Type B pancreatic cell (in vitro differentiated cells): ENCODE measurements around the gene SRRD. TPM values are rescaled to one million over a fixed set of nuclear protein-coding genes. Genes with fewer than 3 reads are reported as not detected.

Experiments
- DNase-seq: peaks from one replicate; pipeline ENCODE4 v3.0.0; 2021; ENCODE audit warnings: mixed read lengths; ENCODE audit not compliant: unreplicated experiment; ENCODE audit errors: extremely low spot score
- H3K27ac Mint-ChIP-seq: 2 replicates; pipeline ENCODE4 v1.8.0; 2021; ENCODE audit warnings: mild to moderate bottlenecking, mixed read lengths
- H3K27me3 Mint-ChIP-seq: 2 replicates; pipeline ENCODE4 v1.8.0; 2021; ENCODE audit warnings: mixed read lengths
- H3K36me3 Mint-ChIP-seq: 2 replicates; pipeline ENCODE4 v1.8.0; 2021; ENCODE audit warnings: mixed read lengths
- H3K4me1 Mint-ChIP-seq: one replicate; pipeline ENCODE4 v1.8.0; 2021; ENCODE audit warnings: mixed read lengths; ENCODE audit not compliant: unreplicated experiment
- H3K4me3 Mint-ChIP-seq: 2 replicates; pipeline ENCODE4 v1.8.0; 2021; ENCODE audit warnings: mild to moderate bottlenecking, mixed read lengths
- H3K9me3 Mint-ChIP-seq: 2 replicates; pipeline ENCODE4 v1.8.0; 2021; ENCODE audit warnings: mixed read lengths
- total RNA-seq: library from RNA; stranded (reverse); gene quantifications from 2 replicates; pipeline ENCODE4 v1.2.1, GENCODE V29; 2021; ENCODE audit warnings: low replicate concordance
- TF ChIP-seq, protein P1 (sequence below): fragments of 200-600 bp; sonication (generic); conservative IDR thresholded peaks from 2 replicates; pipeline ENCODE4 v1.5.0; 2021; ENCODE audit warnings: antibody characterized with exemption, mild to moderate bottlenecking

Gene SRRD
- total RNA-seq, 1 donor from 2014 or later, result 27.7 TPM

DNA sequence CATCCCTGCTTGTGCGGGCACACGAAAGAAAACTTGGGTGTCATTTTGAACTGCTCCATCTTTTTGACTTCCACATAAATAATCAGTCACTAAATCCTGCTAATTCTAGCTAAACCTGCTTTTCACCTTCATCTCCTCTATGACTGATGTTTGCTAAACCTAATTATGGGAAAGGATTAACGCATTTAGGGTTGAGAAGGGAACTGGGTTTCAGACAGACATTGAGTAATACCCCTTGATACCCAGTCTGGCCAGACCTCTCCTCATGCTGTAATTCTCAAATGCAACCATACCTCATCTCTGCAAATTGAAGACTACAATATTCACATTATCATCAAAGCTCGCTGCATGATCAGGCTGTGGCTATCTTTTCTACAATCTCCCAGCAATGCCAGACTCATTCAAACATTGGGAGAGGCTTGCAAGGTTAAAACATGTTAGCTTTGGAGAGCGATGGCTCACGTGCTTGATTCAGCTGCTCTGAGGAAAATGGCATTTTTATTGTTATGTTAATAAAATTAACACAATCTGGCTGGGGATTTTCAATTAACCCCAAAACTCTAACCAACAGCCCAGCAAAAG, 2.5 kb upstream of the SRRD start:
- Mint-ChIP-seq H3K9me3 (no peaks in the 10 kb centered on the region), H3K4me1 (peaks cover 50% of the 10 kb centered on the region), H3K27me3 (no peaks in the 10 kb centered on the region), H3K4me3 (peak overlapping the region; percentile 97), H3K27ac (peak overlapping the region; percentile 47), H3K36me3 (peaks cover 10% of the 10 kb centered on the region)
- no peak for DNase-seq
- TF ChIP-seq, protein P1, sequence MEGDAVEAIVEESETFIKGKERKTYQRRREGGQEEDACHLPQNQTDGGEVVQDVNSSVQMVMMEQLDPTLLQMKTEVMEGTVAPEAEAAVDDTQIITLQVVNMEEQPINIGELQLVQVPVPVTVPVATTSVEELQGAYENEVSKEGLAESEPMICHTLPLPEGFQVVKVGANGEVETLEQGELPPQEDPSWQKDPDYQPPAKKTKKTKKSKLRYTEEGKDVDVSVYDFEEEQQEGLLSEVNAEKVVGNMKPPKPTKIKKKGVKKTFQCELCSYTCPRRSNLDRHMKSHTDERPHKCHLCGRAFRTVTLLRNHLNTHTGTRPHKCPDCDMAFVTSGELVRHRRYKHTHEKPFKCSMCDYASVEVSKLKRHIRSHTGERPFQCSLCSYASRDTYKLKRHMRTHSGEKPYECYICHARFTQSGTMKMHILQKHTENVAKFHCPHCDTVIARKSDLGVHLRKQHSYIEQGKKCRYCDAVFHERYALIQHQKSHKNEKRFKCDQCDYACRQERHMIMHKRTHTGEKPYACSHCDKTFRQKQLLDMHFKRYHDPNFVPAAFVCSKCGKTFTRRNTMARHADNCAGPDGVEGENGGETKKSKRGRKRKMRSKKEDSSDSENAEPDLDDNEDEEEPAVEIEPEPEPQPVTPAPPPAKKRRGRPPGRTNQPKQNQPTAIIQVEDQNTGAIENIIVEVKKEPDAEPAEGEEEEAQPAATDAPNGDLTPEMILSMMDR, result no peak

DNA sequence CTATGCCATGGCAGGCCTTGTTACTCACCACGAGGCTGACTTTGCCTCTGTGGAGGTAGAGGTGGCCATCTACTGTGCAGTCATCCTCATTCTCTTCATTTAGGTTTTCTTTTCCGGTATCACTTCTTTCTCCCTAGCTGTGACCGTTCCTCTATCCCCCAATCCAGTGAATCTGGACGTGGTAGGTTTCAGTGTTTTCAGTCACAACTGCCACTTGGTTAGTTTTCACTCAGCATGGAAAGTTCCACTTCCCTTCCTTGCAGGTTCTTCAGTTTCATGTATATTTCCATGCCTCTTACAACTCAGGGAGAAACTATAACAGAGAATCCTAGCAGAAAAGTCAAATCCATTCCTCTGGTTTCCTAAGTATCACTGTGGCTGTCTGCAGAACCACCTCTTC, 2.0 kb upstream of the SRRD start:
- peaks cover 50% of the 10 kb centered on the region for H3K4me1 Mint-ChIP-seq
- TF ChIP-seq, protein P1, result no peak
- H3K27me3 Mint-ChIP-seq, result no peaks in the 10 kb centered on the region
- H3K9me3 Mint-ChIP-seq, result no peaks in the 10 kb centered on the region
- peaks cover 10% of the 10 kb centered on the region for H3K36me3 Mint-ChIP-seq
- DNase-seq, result no peak
- H3K4me3 Mint-ChIP-seq, result peak overlapping the region; percentile 97
- peak overlapping the region; percentile 47 for H3K27ac Mint-ChIP-seq

DNA sequence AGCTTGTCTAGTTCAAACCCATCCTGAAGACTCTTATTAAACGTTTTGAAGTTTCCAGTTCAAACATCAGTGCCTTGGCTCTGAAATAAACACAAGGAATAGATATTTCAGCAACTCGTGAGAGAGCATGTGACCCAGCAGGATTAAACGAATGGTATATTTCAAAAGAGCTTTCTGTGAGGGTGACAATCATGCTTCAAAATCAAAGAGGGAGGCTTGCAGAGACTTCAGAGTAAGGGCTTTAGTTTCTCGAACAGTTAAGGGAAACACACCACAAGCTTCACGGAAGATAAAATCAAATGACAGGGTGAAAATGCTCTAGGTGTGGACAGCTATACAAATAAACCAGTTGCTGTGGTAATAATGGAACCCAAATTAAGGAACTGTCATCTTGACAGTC, 1.5 kb upstream of the SRRD start:
- TF ChIP-seq, protein P1, result no peak
- peaks cover 10% of the 10 kb centered on the region for H3K36me3 Mint-ChIP-seq
- DNase-seq, result no peak
- H3K4me3 Mint-ChIP-seq, result peak overlapping the region; percentile 97
- H3K27ac Mint-ChIP-seq, result peak overlapping the region; percentile 96
- no peaks in the 10 kb centered on the region for H3K9me3 Mint-ChIP-seq
- no peaks in the 10 kb centered on the region for H3K27me3 Mint-ChIP-seq
- peaks cover 50% of the 10 kb centered on the region for H3K4me1 Mint-ChIP-seq

DNA sequence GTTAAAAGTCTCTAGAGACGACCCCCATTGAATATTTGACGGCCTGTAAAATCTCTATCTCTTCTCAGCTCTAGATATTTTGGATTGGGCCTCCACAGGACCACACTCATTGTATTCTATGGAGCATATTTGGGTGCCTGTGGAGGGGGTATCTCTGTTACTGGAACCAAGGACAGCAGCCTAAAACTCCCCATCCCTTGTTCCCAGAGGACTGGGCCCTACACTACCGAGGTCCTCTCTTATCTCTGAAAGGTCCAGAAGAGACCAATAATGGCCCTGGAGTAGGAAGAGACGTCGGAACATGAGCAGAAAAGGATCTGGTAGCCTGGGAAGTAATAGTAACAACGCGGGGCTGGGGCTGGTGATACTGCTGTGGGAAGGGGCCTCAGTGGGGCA, 636 bp upstream of the SRRD start:
- H3K4me1 Mint-ChIP-seq, result peaks cover 44% of the 10 kb centered on the region
- H3K9me3 Mint-ChIP-seq, result no peaks in the 10 kb centered on the region
- DNase-seq, result no peak
- no peaks in the 10 kb centered on the region for H3K27me3 Mint-ChIP-seq
- peaks cover 6% of the 10 kb centered on the region for H3K36me3 Mint-ChIP-seq
- TF ChIP-seq, protein P1, result no peak
- peak overlapping the region; percentile 96 for H3K27ac Mint-ChIP-seq
- peak overlapping the region; percentile 97 for H3K4me3 Mint-ChIP-seq

DNA sequence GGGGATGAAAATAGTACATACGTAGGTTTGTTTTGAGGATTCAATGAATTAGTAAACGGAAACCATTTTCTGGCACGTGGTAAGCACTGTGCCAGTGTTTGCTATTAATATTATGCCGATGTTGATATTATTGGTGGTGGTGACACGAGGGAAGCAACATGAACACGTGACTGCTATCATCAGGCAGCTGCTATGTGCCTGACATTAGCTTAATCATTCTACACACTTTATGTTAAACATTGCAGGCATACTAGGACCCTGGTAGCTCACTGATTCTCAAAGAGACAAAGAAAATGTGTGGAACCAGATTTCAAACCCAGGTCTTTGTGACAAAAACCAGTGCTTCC, 656 bp downstream of the SRRD start:
- H3K9me3 Mint-ChIP-seq, result no peaks in the 10 kb centered on the region
- no peaks in the 10 kb centered on the region for H3K27me3 Mint-ChIP-seq
- H3K36me3 Mint-ChIP-seq, result peaks cover 6% of the 10 kb centered on the region
- TF ChIP-seq, protein P1, result no peak
- peak overlapping the region; percentile 97 for H3K4me3 Mint-ChIP-seq
- H3K27ac Mint-ChIP-seq, result peak overlapping the region; percentile 96
- DNase-seq, result no peak
- peaks cover 39% of the 10 kb centered on the region for H3K4me1 Mint-ChIP-seq

DNA sequence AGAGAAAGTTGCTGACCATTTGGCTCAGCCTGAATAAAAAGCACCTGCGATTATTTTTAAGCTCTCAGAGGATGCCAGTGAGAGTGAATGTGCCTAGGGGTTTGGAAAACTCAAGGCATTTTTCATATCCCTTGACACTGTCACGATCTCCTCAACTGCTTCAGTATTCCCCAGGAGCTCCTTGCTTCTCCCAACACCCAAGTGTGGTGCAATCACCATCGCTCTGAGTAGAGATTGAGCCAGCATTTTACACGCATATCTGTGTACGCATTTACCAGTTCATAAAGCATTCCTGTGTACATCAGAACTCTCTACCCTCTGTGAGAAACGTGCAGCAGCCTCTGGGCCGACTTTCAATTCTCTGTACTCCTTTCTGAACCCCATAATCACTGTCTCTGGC, 1.3 kb downstream of the SRRD start:
- no peak for DNase-seq
- Mint-ChIP-seq H3K36me3 (peaks cover 6% of the 10 kb centered on the region), H3K27me3 (no peaks in the 10 kb centered on the region), H3K9me3 (no peaks in the 10 kb centered on the region), H3K4me1 (peaks cover 32% of the 10 kb centered on the region), H3K4me3 (peak overlapping the region; percentile 97), H3K27ac (peak overlapping the region; percentile 96)
- TF ChIP-seq, protein P1, result no peak
